SK-N-SH (cell line): ENCODE results near the gene PYGO2. TPM values are rescaled to one million over a fixed set of nuclear protein-coding genes. Genes with fewer than 3 reads are reported as not detected.

ENCODE experiments used
- CTCF ChIA-PET: fragments of 300-600, 350-600 bp; formaldehyde crosslinking; extraction: SDS; loops from one replicate; lab custom pipeline; 2021; lab: Yijun Ruan, JAX
- POLR2A ChIA-PET: fragments of 350-600 bp; sonication (Branson Sonifier 250); formaldehyde crosslinking; extraction: SDS; loops from one replicate; lab custom pipeline; 2020; ENCODE audit warnings: antibody characterized with exemption, inconsistent platforms; lab: Yijun Ruan, JAX
- DNase-seq: peaks from one replicate; pipeline ENCODE4 v3.0.0; 2012
- H2AFZ ChIP-seq: fragments of 200-600 bp; sonication (generic); 2 replicates; pipeline ENCODE4 v1.8.1; 2016; ENCODE audit warnings: antibody characterized with exemption, mild to moderate bottlenecking, low read depth
- H3F3A ChIP-seq: fragments of 200-600 bp; sonication (generic); replicated peaks from 2 replicates; pipeline ENCODE3; 2016; ENCODE audit warnings: antibody characterized with exemption, mild to moderate bottlenecking; ENCODE audit not compliant: insufficient read depth
- H3K27ac ChIP-seq, 2 experiments: fragments of 200-500 bp in 1 of 2; fragments of 200-600 bp in 1 of 2; sonication (Bioruptor generic) in 1 of 2; sonication (generic), shearing (Covaris generic) in 1 of 2; 2 replicates each; pipeline versions ENCODE4 v1.5.1 to v1.6.1; 2014 to 2016; ENCODE audit warnings: low read depth in 2 of 2, inconsistent platforms in 1 of 2, low read length in 1 of 2, mild to moderate bottlenecking in 1 of 2, mixed read lengths in 1 of 2
- H3K27me3 ChIP-seq: fragments of 200-600 bp; sonication (generic), shearing (Covaris generic); 2 replicates; pipeline ENCODE4 v1.6.1; 2016; ENCODE audit warnings: mixed run types; ENCODE audit not compliant: insufficient read depth
- H3K36me3 ChIP-seq, 2 experiments: fragments of 200-500 bp in 1 of 2; fragments of 200-600 bp in 1 of 2; sonication (Bioruptor generic) in 1 of 2; sonication (generic) in 1 of 2; replicated peaks in 1 of 2; 2 replicates each; pipeline versions ENCODE3 to v1.5.1; 2014 to 2016; ENCODE audit warnings: low read length in 1 of 2, mild to moderate bottlenecking in 1 of 2; ENCODE audit not compliant: insufficient read depth in 2 of 2, control insufficient read depth in 1 of 2
- H3K4me1 ChIP-seq, 2 experiments: fragments of 200-500 bp in 1 of 2; fragments of 200-600 bp in 1 of 2; sonication (Bioruptor generic) in 1 of 2; sonication (generic), shearing (Covaris generic) in 1 of 2; 2 replicates each; pipeline versions ENCODE4 v1.5.1 to v1.6.1; 2014 to 2016; ENCODE audit warnings: low read depth in 1 of 2, low read length in 1 of 2, mixed run types in 1 of 2; ENCODE audit not compliant: insufficient read depth in 2 of 2, control insufficient read depth in 1 of 2
- H3K4me2 ChIP-seq: fragments of 200-600 bp; sonication (generic), shearing (Covaris generic); 2 replicates; pipeline ENCODE4 v1.6.1; 2017; ENCODE audit warnings: mixed run types
- H3K4me3 ChIP-seq, 2 experiments: fragments of 200-500 bp in 1 of 2; fragments of 200-600 bp in 1 of 2; sonication (Bioruptor generic) in 1 of 2; sonication (generic), shearing (Covaris generic) in 1 of 2; 2 replicates each; pipeline versions ENCODE4 v1.5.1 to v1.8.1; 2014 to 2016; ENCODE audit warnings: low read depth in 2 of 2, inconsistent platforms in 1 of 2, low read length in 1 of 2, mild to moderate bottlenecking in 1 of 2, mixed read lengths in 1 of 2, moderate library complexity in 1 of 2
- H3K79me2 ChIP-seq: fragments of 200-600 bp; sonication (generic); 2 replicates; pipeline ENCODE4 v1.8.1; 2017; ENCODE audit warnings: mild to moderate bottlenecking; ENCODE audit not compliant: insufficient read depth
- H3K9ac ChIP-seq: fragments of 200-600 bp; sonication (generic); 2 replicates; pipeline ENCODE4 v1.6.1; 2017; ENCODE audit warnings: mixed run types
- H3K9me2 ChIP-seq: fragments of 200-600 bp; sonication (generic); 2 replicates; pipeline ENCODE4 v1.6.1; 2017; ENCODE audit warnings: mixed run types
- H3K9me3 ChIP-seq: fragments of 200-600 bp; sonication (generic); 2 replicates; pipeline ENCODE4 v1.6.1; 2017; ENCODE audit warnings: mixed run types, mild to moderate bottlenecking, moderate library complexity
- H4K20me1 ChIP-seq: fragments of 200-600 bp; sonication (generic); 2 replicates; pipeline ENCODE4 v1.6.1; 2017; ENCODE audit warnings: mild to moderate bottlenecking, mixed run types; ENCODE audit not compliant: insufficient read depth
- ELF1 ChIP-seq: IDR thresholded peaks from 2 replicates; pipeline ENCODE4 v1.4.0; 2012
- MAX ChIP-seq: IDR thresholded peaks from 2 replicates; pipeline ENCODE4 v1.4.0; 2012; ENCODE audit warnings: low read depth
- MXI1 ChIP-seq: IDR thresholded peaks from 2 replicates; pipeline ENCODE4 v1.6.1; 2012; ENCODE audit warnings: mild to moderate bottlenecking, low read depth, low read length, improper control_type of control experiment
- NFIC ChIP-seq: IDR thresholded peaks from 2 replicates; pipeline ENCODE4 v1.4.0; 2012; ENCODE audit warnings: borderline replicate concordance
- NRF1 ChIP-seq: IDR thresholded peaks from 2 replicates; pipeline ENCODE4 v1.6.1; 2012; ENCODE audit warnings: low read depth, mild to moderate bottlenecking, low read length
- POLR2AphosphoS5 ChIP-seq: IDR thresholded peaks from 2 replicates; pipeline ENCODE4 v1.6.1; 2012; ENCODE audit warnings: low read depth, low read length
- RAD21 ChIP-seq: IDR thresholded peaks from 2 replicates; pipeline ENCODE4 v1.6.1; 2012; ENCODE audit warnings: mild to moderate bottlenecking, low read length
- RCOR1 ChIP-seq: fragments of 150-350 bp; IDR thresholded peaks from 2 replicates; pipeline ENCODE4 v1.6.1; 2017; ENCODE audit warnings: antibody characterized with exemption, low read length
- TCF12 ChIP-seq: IDR thresholded peaks from 2 replicates; pipeline ENCODE4 v1.4.0; 2012
- USF1 ChIP-seq: IDR thresholded peaks from 2 replicates; pipeline ENCODE4 v1.4.0; 2012; ENCODE audit warnings: low read depth, borderline replicate concordance
- YY1 ChIP-seq: IDR thresholded peaks from 2 replicates; pipeline ENCODE4 v1.4.0; 2012; ENCODE audit warnings: low read depth, mild to moderate bottlenecking
- ZBTB33 ChIP-seq: IDR thresholded peaks from 2 replicates; pipeline ENCODE4 v1.4.0; 2012; ENCODE audit warnings: low read depth, borderline replicate concordance
- WGBS: methylation state at CpG from one replicate; pipeline ENCODE4 v1.1.6; 2017; ENCODE audit warnings: low lambda C conversion rate; 5-methylcytosine and 5-hydroxymethylcytosine counted together
- polyA plus RNA-seq, 3 experiments: library from polyadenylated mRNA; depleted of rRNA; stranded (reverse); fragments of >200 nt; gene quantifications; 2 replicates each; pipeline ENCODE4 v1.2.3, GENCODE V29; 2012
- TF ChIP-seq, protein P1 (sequence below): IDR thresholded peaks from 2 replicates; pipeline ENCODE4; 2012
- TF ChIP-seq, protein P2 (sequence below): IDR thresholded peaks from 2 replicates; pipeline ENCODE4 v1.6.1; 2012; ENCODE audit warnings: mild to moderate bottlenecking, low read depth, low read length, moderate library complexity

The PYGO2 gene
- polyA plus RNA-seq, 1 of the 3 experiments (the other 2 are of a cell fraction), result 23.3 TPM

GRCh38 chr1:154941333-154942013 is 20.1 kb downstream of the PYGO2 start:
- peak overlapping the region in 1 of 2 experiments; percentile 36; a peak in 1 of 4 replicates for H3K27ac ChIP-seq
- no peak overlapping the region for H3K4me2 ChIP-seq
- H3K4me1 ChIP-seq, result peaks cover 15 to 30% of the 10 kb centered on the region in 2 experiments; a peak in 3 of 4 replicates
- CTCF ChIA-PET, result interaction anchor here (0.8 to 6.6 kb wide), 6 partner anchors 58 to 382 kb away, joined by 3 to 34 read pairs (median 6); no protein-coding TSS in a partner anchor
- no peaks in the 10 kb centered on the region for H3K27me3 ChIP-seq
- H3K36me3 ChIP-seq, result peaks cover 0 to 11% of the 10 kb centered on the region in 2 experiments
- H4K20me1 ChIP-seq, result no peaks in the 10 kb centered on the region
- H3F3A ChIP-seq, result peaks cover 19% of the 10 kb centered on the region
- no peak overlapping the region for H2AFZ ChIP-seq
- 77% methylated on average over 5 of the region's 5 CpGs for WGBS
- no peaks in the 10 kb centered on the region for H3K79me2 ChIP-seq
- no peaks in the 10 kb centered on the region for H3K9me2 ChIP-seq
- H3K4me3 ChIP-seq, result no peak overlapping the region
- peak; percentile 65 for DNase-seq
- H3K9ac ChIP-seq, result no peak overlapping the region
- TF ChIP-seq ZBTB33, result no peak
- TF ChIP-seq RAD21, result no peak
- no peak for TF ChIP-seq NRF1
- TF ChIP-seq, protein P1, sequence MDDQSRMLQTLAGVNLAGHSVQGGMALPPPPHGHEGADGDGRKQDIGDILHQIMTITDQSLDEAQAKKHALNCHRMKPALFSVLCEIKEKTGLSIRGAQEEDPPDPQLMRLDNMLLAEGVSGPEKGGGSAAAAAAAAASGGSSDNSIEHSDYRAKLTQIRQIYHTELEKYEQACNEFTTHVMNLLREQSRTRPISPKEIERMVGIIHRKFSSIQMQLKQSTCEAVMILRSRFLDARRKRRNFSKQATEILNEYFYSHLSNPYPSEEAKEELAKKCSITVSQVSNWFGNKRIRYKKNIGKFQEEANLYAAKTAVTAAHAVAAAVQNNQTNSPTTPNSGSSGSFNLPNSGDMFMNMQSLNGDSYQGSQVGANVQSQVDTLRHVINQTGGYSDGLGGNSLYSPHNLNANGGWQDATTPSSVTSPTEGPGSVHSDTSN, result no peak
- TF ChIP-seq NFIC, result no peak
- no peak for TF ChIP-seq TCF12
- TF ChIP-seq RCOR1, result 0 out of 2 replicates have a peak, but pooled peaks have one; percentile 14
- no peak for TF ChIP-seq POLR2AphosphoS5
- no peak; the same call in 1 of the 2 replicates for TF ChIP-seq MXI1
- TF ChIP-seq, all 33 proteins: peak for 1
- H3K9me3 ChIP-seq, result no peaks in the 10 kb centered on the region
- POLR2A ChIA-PET, result no interaction called here

- no peaks in the 10 kb centered on the region for H3K9me3 ChIP-seq
- POLR2A ChIA-PET, result interaction anchor here (0.7 kb wide), 1 partner anchor 25 kb away, joined by 3 read pairs; no protein-coding TSS in a partner anchor
- no peak for TF ChIP-seq ELF1
- no peak for TF ChIP-seq MAX
- TF ChIP-seq, protein P2, sequence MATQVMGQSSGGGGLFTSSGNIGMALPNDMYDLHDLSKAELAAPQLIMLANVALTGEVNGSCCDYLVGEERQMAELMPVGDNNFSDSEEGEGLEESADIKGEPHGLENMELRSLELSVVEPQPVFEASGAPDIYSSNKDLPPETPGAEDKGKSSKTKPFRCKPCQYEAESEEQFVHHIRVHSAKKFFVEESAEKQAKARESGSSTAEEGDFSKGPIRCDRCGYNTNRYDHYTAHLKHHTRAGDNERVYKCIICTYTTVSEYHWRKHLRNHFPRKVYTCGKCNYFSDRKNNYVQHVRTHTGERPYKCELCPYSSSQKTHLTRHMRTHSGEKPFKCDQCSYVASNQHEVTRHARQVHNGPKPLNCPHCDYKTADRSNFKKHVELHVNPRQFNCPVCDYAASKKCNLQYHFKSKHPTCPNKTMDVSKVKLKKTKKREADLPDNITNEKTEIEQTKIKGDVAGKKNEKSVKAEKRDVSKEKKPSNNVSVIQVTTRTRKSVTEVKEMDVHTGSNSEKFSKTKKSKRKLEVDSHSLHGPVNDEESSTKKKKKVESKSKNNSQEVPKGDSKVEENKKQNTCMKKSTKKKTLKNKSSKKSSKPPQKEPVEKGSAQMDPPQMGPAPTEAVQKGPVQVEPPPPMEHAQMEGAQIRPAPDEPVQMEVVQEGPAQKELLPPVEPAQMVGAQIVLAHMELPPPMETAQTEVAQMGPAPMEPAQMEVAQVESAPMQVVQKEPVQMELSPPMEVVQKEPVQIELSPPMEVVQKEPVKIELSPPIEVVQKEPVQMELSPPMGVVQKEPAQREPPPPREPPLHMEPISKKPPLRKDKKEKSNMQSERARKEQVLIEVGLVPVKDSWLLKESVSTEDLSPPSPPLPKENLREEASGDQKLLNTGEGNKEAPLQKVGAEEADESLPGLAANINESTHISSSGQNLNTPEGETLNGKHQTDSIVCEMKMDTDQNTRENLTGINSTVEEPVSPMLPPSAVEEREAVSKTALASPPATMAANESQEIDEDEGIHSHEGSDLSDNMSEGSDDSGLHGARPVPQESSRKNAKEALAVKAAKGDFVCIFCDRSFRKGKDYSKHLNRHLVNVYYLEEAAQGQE, result no peak
- TF ChIP-seq NRF1, result no peak
- no peak for TF ChIP-seq MXI1
- TF ChIP-seq RCOR1, result no peak
- no peak for TF ChIP-seq NFIC
- no peak for TF ChIP-seq POLR2AphosphoS5
- no peak for TF ChIP-seq USF1
- TF ChIP-seq YY1, result no peak
- H3K4me2 ChIP-seq, result no peak overlapping the region
- peaks cover 0 to 7% of the 10 kb centered on the region in 2 experiments for H3K36me3 ChIP-seq
- CTCF ChIA-PET, result interaction anchor here (0.7 to 6.6 kb wide), 8 partner anchors 58 to 381 kb away, joined by 3 to 34 read pairs (median 6); no protein-coding TSS in a partner anchor
- H3K27ac ChIP-seq, result peak overlapping the region in 1 of 2 experiments; percentile 5; a peak in 1 of 4 replicates
- no peaks in the 10 kb centered on the region for H3K9me2 ChIP-seq
- H3F3A ChIP-seq, result peaks cover 19% of the 10 kb centered on the region
- no peak for DNase-seq
- WGBS, result 82% methylated on average over 8 of the region's 8 CpGs
- peaks cover 18 to 33% of the 10 kb centered on the region in 2 experiments; a peak in 3 of 4 replicates for H3K4me1 ChIP-seq
- no peak overlapping the region for H3K4me3 ChIP-seq
- no peaks in the 10 kb centered on the region for H4K20me1 ChIP-seq
- no peak overlapping the region for H2AFZ ChIP-seq
- H3K79me2 ChIP-seq, result peaks cover 5% of the 10 kb centered on the region; the same call in 1 of the 2 replicates
- no peaks in the 10 kb centered on the region for H3K27me3 ChIP-seq
- no peak overlapping the region for H3K9ac ChIP-seq
Observed at GRCh38 chr1:154940651-154941194, 20.9 kb downstream of the PYGO2 start.
